ENCODE data around the gene NDEL1. TPM values are rescaled to one million over a fixed set of nuclear protein-coding genes. Genes with fewer than 3 reads are reported as not detected.

The NDEL1 gene
- total RNA-seq, 1 experiment from 2014 or later, result 78.4 TPM

DNA sequence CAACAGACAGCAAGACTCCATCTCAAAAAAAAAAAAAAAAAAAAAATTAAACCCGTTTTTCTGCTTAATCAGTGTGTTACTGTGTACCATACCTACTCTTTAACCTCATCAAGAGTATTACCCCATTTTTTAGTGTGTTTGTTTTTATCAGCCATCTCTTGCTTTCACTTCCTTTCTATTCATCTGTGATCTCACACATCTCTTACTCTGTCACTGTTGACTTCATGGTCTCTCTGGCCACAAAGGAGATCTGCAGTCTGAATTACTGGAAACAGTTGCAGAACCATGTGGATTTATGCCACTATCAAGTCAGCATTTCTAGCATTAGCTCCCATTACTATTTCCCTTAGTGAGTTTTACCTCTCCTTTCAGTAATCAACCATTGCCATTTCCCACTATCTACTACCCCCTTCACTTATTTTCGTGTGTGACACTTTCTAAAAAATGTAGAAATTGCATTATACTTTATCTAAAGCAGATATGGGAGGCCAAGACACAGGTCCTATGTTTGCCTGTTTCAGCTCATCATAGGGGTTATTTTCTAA lies 20.1 kb downstream of the NDEL1 start:
- H3K4me1 ChIP-seq (replicated peaks; ENCODE audit: insufficient read depth), result no peaks in the 10 kb centered on the region
- H3K4me3 ChIP-seq, result no peak overlapping the region
- H4K20me1 ChIP-seq (ENCODE audit: insufficient read depth), result no peaks in the 10 kb centered on the region; the same call in 1 of the 2 replicates
- intact Hi-C loops (cut with micrococcal nuclease; ENCODE audit: unreplicated experiment), result no loop called here
- no peaks in the 10 kb centered on the region; the same call in 1 of the 2 replicates for H3K36me3 ChIP-seq (ENCODE audit: low read depth)
- CTCF ChIA-PET, result interaction anchor here (0.6 kb wide), 1 partner anchor 694 kb away, joined by 3 read pairs; no protein-coding TSS in a partner anchor
- BruUV-seq (replicated peaks), result no TSS peak
- H3K9me3 ChIP-seq (ENCODE audit: insufficient read depth, low read depth), result no peaks in the 10 kb centered on the region
- no peak overlapping the region for H3K4me2 ChIP-seq
- H3K27me3 ChIP-seq (ENCODE audit: insufficient read depth, low read depth), result no peaks in the 10 kb centered on the region
- H3F3A ChIP-seq (ENCODE audit: insufficient read depth, low read depth), result no peaks in the 10 kb centered on the region
- H3K79me2 ChIP-seq (ENCODE audit: low read depth), result no peaks in the 10 kb centered on the region
- POLR2A ChIA-PET (ENCODE audit: unreplicated experiment), result no interaction called here
- no peaks in the 10 kb centered on the region for H3K9me2 ChIP-seq (ENCODE audit: insufficient read depth)
- no peak overlapping the region for H3K27ac ChIP-seq
- TF ChIP-seq EZH2 (IDR thresholded peaks at IDR 0.05; ENCODE audit: low read depth), result no peak
- TF ChIP-seq CTCF (conservative IDR thresholded peaks at IDR 0.05), result no peak
- DNase-seq, result no peak
- no peak overlapping the region for H2AFZ ChIP-seq

DNA sequence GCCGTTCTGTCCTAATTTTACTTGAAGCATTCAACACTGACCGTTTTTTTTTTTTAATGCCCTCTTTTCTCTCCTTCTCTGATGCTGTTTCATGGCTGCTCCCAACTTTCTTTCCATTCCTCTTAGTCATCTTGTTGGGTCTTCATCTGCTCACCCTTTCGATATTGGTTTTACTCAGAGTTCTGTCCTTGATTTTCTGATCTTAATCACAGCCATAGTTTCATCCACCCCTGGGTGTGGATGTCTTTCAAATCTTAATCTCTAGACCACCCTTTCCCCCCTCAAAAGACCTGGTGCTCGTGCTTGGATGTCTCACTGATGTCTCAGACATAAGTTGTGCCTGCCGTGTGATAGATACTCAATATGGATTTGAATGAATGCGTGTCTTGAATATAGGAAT lies 22.4 kb downstream of the NDEL1 start:
- BruUV-seq (replicated peaks), result no TSS peak
- Histone ChIP-seq H3K4me3 (no peak overlapping the region), H3K9me3 (ENCODE audit: insufficient read depth, low read depth) (no peaks in the 10 kb centered on the region), H3K4me1 (replicated peaks; ENCODE audit: insufficient read depth) (no peaks in the 10 kb centered on the region), H4K20me1 (ENCODE audit: insufficient read depth) (no peaks in the 10 kb centered on the region), H3K27ac (no peak overlapping the region), H2AFZ (no peak overlapping the region), H3K27me3 (ENCODE audit: insufficient read depth, low read depth) (no peaks in the 10 kb centered on the region), H3K9me2 (ENCODE audit: insufficient read depth) (no peaks in the 10 kb centered on the region), H3K79me2 (ENCODE audit: low read depth) (no peaks in the 10 kb centered on the region), H3F3A (ENCODE audit: insufficient read depth, low read depth) (no peaks in the 10 kb centered on the region), H3K4me2 (no peak overlapping the region), H3K36me3 (ENCODE audit: low read depth) (no peaks in the 10 kb centered on the region; the same call in 1 of the 2 replicates)
- ChIA-PET POLR2A (ENCODE audit: unreplicated experiment) (no interaction called here), CTCF (no interaction called here)
- DNase-seq, result no peak
- TF ChIP-seq EZH2 (IDR thresholded peaks at IDR 0.05; ENCODE audit: low read depth) (no peak), CTCF (conservative IDR thresholded peaks at IDR 0.05) (no peak)
- intact Hi-C loops (cut with micrococcal nuclease; ENCODE audit: unreplicated experiment), result no loop called here

GRCh38 chr17:8459107-8459506 lies 23.4 kb downstream of the NDEL1 start:
- H3K27ac ChIP-seq, result no peak overlapping the region
- DNase-seq, result no peak
- no peak overlapping the region for H3K4me2 ChIP-seq
- H3K4me1 ChIP-seq (replicated peaks; ENCODE audit: insufficient read depth), result no peaks in the 10 kb centered on the region
- BruUV-seq (replicated peaks), result no TSS peak
- no peaks in the 10 kb centered on the region for H3K9me2 ChIP-seq (ENCODE audit: insufficient read depth)
- no peaks in the 10 kb centered on the region for H3K9me3 ChIP-seq (ENCODE audit: insufficient read depth, low read depth)
- H4K20me1 ChIP-seq (ENCODE audit: insufficient read depth), result no peaks in the 10 kb centered on the region
- no peak overlapping the region for H2AFZ ChIP-seq
- H3K79me2 ChIP-seq (ENCODE audit: low read depth), result no peaks in the 10 kb centered on the region
- TF ChIP-seq CTCF (conservative IDR thresholded peaks at IDR 0.05), result no peak
- no peak for TF ChIP-seq EZH2 (IDR thresholded peaks at IDR 0.05; ENCODE audit: low read depth)
- intact Hi-C loops (cut with micrococcal nuclease; ENCODE audit: unreplicated experiment), result no loop called here
- no peaks in the 10 kb centered on the region for H3K27me3 ChIP-seq (ENCODE audit: insufficient read depth, low read depth)
- no peaks in the 10 kb centered on the region for H3F3A ChIP-seq (ENCODE audit: insufficient read depth, low read depth)
- POLR2A ChIA-PET (ENCODE audit: unreplicated experiment), result no interaction called here
- H3K36me3 ChIP-seq (ENCODE audit: low read depth), result no peaks in the 10 kb centered on the region; the same call in 1 of the 2 replicates
- CTCF ChIA-PET, result no interaction called here
- H3K4me3 ChIP-seq, result no peak overlapping the region
